ENCODE measurements around the gene FASTKD3. TPM values are rescaled to one million over a fixed set of nuclear protein-coding genes. Genes with fewer than 3 reads are reported as not detected.

FASTKD3 gene
- total and polyA plus RNA-seq, 2 donors (not counting 1 experiment from before 2014, with no cell fraction given): 12.7 to 19.0 TPM

- TF ChIP-seq CTCF (conservative IDR thresholded peaks at IDR 0.05 in 1 of 2, IDR thresholded peaks at IDR 0.05 in 1 of 2; ENCODE audit: low read depth in 1 of 2, low read length in 2 of 2) (no peak), EZH2 (IDR thresholded peaks at IDR 0.05; ENCODE audit: low read length, missing control alignments) (no peak)
- no peak overlapping the region for H3K27ac ChIP-seq (ENCODE audit: insufficient read depth, low read length)
- no peak for DNase-seq (ENCODE audit: low read depth in 2 of 2)
- no peak overlapping the region for H3K9ac ChIP-seq (ENCODE audit: insufficient read depth, low read length)
- H3K4me1 ChIP-seq (ENCODE audit: control insufficient read depth, extremely low read depth, insufficient read depth, low read length): peaks cover 9% of the 10 kb centered on the region
- H3K9me3 ChIP-seq (ENCODE audit: control insufficient read depth, insufficient read depth, low read depth, low read length): no peaks in the 10 kb centered on the region
- peaks cover 39% of the 10 kb centered on the region for H3K79me2 ChIP-seq (ENCODE audit: control insufficient read depth, insufficient read depth, low read length)
- H3K4me3 ChIP-seq (replicated peaks in 1 of 4; ENCODE audit: control extremely low read depth in 1 of 4, insufficient read depth in 1 of 4, low read depth in 3 of 4, low read length in 4 of 4): no peak overlapping the region
- H3K36me3 ChIP-seq (ENCODE audit: control insufficient read depth, insufficient read depth, low read length): peaks cover 8% of the 10 kb centered on the region
- no peak overlapping the region for H2AFZ ChIP-seq (ENCODE audit: low read length)
- no peaks in the 10 kb centered on the region for H4K20me1 ChIP-seq (ENCODE audit: control insufficient read depth, extremely low read depth, insufficient read depth, low read length)
- no peak overlapping the region for H3K4me2 ChIP-seq (ENCODE audit: extremely low read depth, insufficient read depth, low read length)
- H3K27me3 ChIP-seq (ENCODE audit: control insufficient read depth, insufficient read depth, low read length): no peaks in the 10 kb centered on the region
Measured at GRCh38 chr5:7874639-7875038, 5.8 kb upstream of the FASTKD3 start.

- peaks cover 6% of the 10 kb centered on the region for H3K4me1 ChIP-seq (ENCODE audit: control insufficient read depth, extremely low read depth, insufficient read depth, low read length)
- H3K27me3 ChIP-seq (ENCODE audit: control insufficient read depth, insufficient read depth, low read length): no peaks in the 10 kb centered on the region
- H3K36me3 ChIP-seq (ENCODE audit: control insufficient read depth, insufficient read depth, low read length): peaks cover 5% of the 10 kb centered on the region
- TF ChIP-seq CTCF (conservative IDR thresholded peaks at IDR 0.05 in 1 of 2, IDR thresholded peaks at IDR 0.05 in 1 of 2; ENCODE audit: low read depth in 1 of 2, low read length in 2 of 2): no peak
- TF ChIP-seq EZH2 (IDR thresholded peaks at IDR 0.05; ENCODE audit: low read length, missing control alignments): no peak
- H3K9me3 ChIP-seq (ENCODE audit: control insufficient read depth, insufficient read depth, low read depth, low read length): no peaks in the 10 kb centered on the region
- no peak overlapping the region for H3K27ac ChIP-seq (ENCODE audit: insufficient read depth, low read length)
- no peak overlapping the region for H2AFZ ChIP-seq (ENCODE audit: low read length)
- no peak overlapping the region for H3K4me2 ChIP-seq (ENCODE audit: extremely low read depth, insufficient read depth, low read length)
- no peak overlapping the region for H3K9ac ChIP-seq (ENCODE audit: insufficient read depth, low read length)
- H4K20me1 ChIP-seq (ENCODE audit: control insufficient read depth, extremely low read depth, insufficient read depth, low read length): no peaks in the 10 kb centered on the region
- DNase-seq (ENCODE audit: low read depth in 2 of 2): no peak
- peaks cover 49% of the 10 kb centered on the region for H3K79me2 ChIP-seq (ENCODE audit: control insufficient read depth, insufficient read depth, low read length)
- H3K4me3 ChIP-seq (replicated peaks in 1 of 4; ENCODE audit: control extremely low read depth in 1 of 4, insufficient read depth in 1 of 4, low read depth in 3 of 4, low read length in 4 of 4): no peak overlapping the region
Measured at GRCh38 chr5:7873216-7873615, 4.4 kb upstream of the FASTKD3 start.

- H3K36me3 ChIP-seq (ENCODE audit: control insufficient read depth, insufficient read depth, low read length): peaks cover 5% of the 10 kb centered on the region
- no peak overlapping the region for H3K27ac ChIP-seq (ENCODE audit: insufficient read depth, low read length)
- no peak overlapping the region for H3K9ac ChIP-seq (ENCODE audit: insufficient read depth, low read length)
- H3K9me3 ChIP-seq (ENCODE audit: control insufficient read depth, insufficient read depth, low read depth, low read length): no peaks in the 10 kb centered on the region
- H4K20me1 ChIP-seq (ENCODE audit: control insufficient read depth, extremely low read depth, insufficient read depth, low read length): no peaks in the 10 kb centered on the region
- H3K4me2 ChIP-seq (ENCODE audit: extremely low read depth, insufficient read depth, low read length): no peak overlapping the region
- DNase-seq (ENCODE audit: low read depth in 2 of 2): peak in 1 of 2 donors; percentile 37
- H2AFZ ChIP-seq (ENCODE audit: low read length): no peak overlapping the region
- no peaks in the 10 kb centered on the region for H3K27me3 ChIP-seq (ENCODE audit: control insufficient read depth, insufficient read depth, low read length)
- H3K4me3 ChIP-seq (replicated peaks in 1 of 4; ENCODE audit: control extremely low read depth in 1 of 4, insufficient read depth in 1 of 4, low read depth in 3 of 4, low read length in 4 of 4): no peak overlapping the region
- TF ChIP-seq CTCF (conservative IDR thresholded peaks at IDR 0.05 in 1 of 2, IDR thresholded peaks at IDR 0.05 in 1 of 2; ENCODE audit: low read depth in 1 of 2, low read length in 2 of 2) (no peak), EZH2 (IDR thresholded peaks at IDR 0.05; ENCODE audit: low read length, missing control alignments) (no peak)
- peaks cover 53% of the 10 kb centered on the region for H3K79me2 ChIP-seq (ENCODE audit: control insufficient read depth, insufficient read depth, low read length)
- H3K4me1 ChIP-seq (ENCODE audit: control insufficient read depth, extremely low read depth, insufficient read depth, low read length): peaks cover 6% of the 10 kb centered on the region
Measured at GRCh38 chr5:7872517-7873130, 3.8 kb upstream of the FASTKD3 start.

Data from fibroblast of lung (primary cell).